K562 (cell line): ENCODE data around the gene OR2AG1. TPM values are rescaled to one million over a fixed set of nuclear protein-coding genes. Genes with fewer than 3 reads are reported as not detected.
A peak's percentile ranks its signal among the peaks of the same experiment; 100 is the strongest.

Experiments used
- CHD1 ChIP-seq: fragments of 200-600 bp; sonication (generic); IDR thresholded peaks from one replicate; pipeline ENCODE4 v1.6.1; 2012; ENCODE audit warnings: mild to moderate bottlenecking, moderate library complexity, low read length, inconsistent platforms
- FOXA1 ChIP-seq: fragments of 450-650 bp; IDR thresholded peaks from 2 replicates; pipeline ENCODE4 v1.6.1; 2016; ENCODE audit warnings: mild to moderate bottlenecking, borderline replicate concordance
- FOXA3 ChIP-seq, 2 experiments: fragments of 450-650 bp in 1 of 2; sonication (generic) in 1 of 2; formaldehyde crosslinking; IDR thresholded peaks in 1 of 2; conservative IDR thresholded peaks in 1 of 2; 2 replicates each; pipeline versions ENCODE4 v1.4.0 to v1.8.0; 2020 to 2022; ENCODE audit warnings: mild to moderate bottlenecking in 2 of 2, missing genetic modification reagents in 1 of 2
- GATAD2A ChIP-seq: fragments of 450-650 bp; IDR thresholded peaks from 2 replicates; pipeline ENCODE4 v1.6.1; 2017
- GATAD2B ChIP-seq: fragments of 450-650 bp; IDR thresholded peaks from 2 replicates; pipeline ENCODE4 v1.6.1; 2017; ENCODE audit warnings: mild to moderate bottlenecking, borderline replicate concordance
- IRF2 ChIP-seq: sonication (generic); formaldehyde crosslinking; IDR thresholded peaks from 2 replicates; pipeline ENCODE4 v1.8.1; 2022; ENCODE audit warnings: mild to moderate bottlenecking, missing genetic modification reagents
- POLR2H ChIP-seq: IDR thresholded peaks from 2 replicates; pipeline ENCODE4 v1.6.1; 2016; ENCODE audit warnings: missing genetic modification characterization, low read depth, mild to moderate bottlenecking, control low read depth, missing compliant biosample characterization, moderate library complexity
- RBBP5 ChIP-seq: fragments of 200-600 bp; sonication (generic); IDR thresholded peaks from 2 replicates; pipeline ENCODE4 v1.6.1; 2012; ENCODE audit warnings: borderline replicate concordance, mild to moderate bottlenecking, low read length, control low read depth, inconsistent platforms; ENCODE audit not compliant: insufficient read depth, poor library complexity, severe bottlenecking
- RBM22 ChIP-seq: fragments of 200-400 bp; formaldehyde crosslinking; IDR thresholded peaks from 2 replicates; pipeline ENCODE4 v1.6.1; 2018; ENCODE audit warnings: low read length, low read depth; ENCODE audit not compliant: poor library complexity, severe bottlenecking
- STAT5B ChIP-seq: fragments of 250-450 bp; sonication (Bioruptor Pico); IDR thresholded peaks from 2 replicates; pipeline ENCODE4 v1.8.0; 2021; ENCODE audit warnings: mild to moderate bottlenecking, inconsistent platforms
- TRIM28 ChIP-seq: fragments of 450-650 bp; IDR thresholded peaks from 2 replicates; pipeline ENCODE4 v1.6.1; 2017
- TSC22D4 ChIP-seq: fragments of 450-650 bp; IDR thresholded peaks from 2 replicates; pipeline ENCODE4 v1.6.1; 2016; ENCODE audit warnings: missing genetic modification characterization, missing biosample characterization, control low read depth
- U2AF1 ChIP-seq: fragments of 200-400 bp; formaldehyde crosslinking; optimal IDR thresholded peaks from 2 replicates; pipeline ENCODE3; 2017; ENCODE audit warnings: mild to moderate bottlenecking, low read depth, low read length, moderate library complexity
- XRCC4 ChIP-seq: IDR thresholded peaks from one replicate; pipeline ENCODE4 v1.6.1; 2011; ENCODE audit not compliant: insufficient read depth, insufficient read length; ENCODE audit errors: extremely low read depth
- ZBTB11 ChIP-seq, 3 experiments: fragments of 200-800 bp in 1 of 3; fragments of 250-450 bp in 1 of 3; fragments of 450-650 bp in 1 of 3; sonication (Bioruptor Pico) in 1 of 3; sonication (Bioruptor generic) in 1 of 3; formaldehyde crosslinking in 1 of 3; IDR thresholded peaks; 2 replicates each; pipeline versions ENCODE4 v1.6.1 to v1.8.0; 2016 to 2022; ENCODE audit warnings: mild to moderate bottlenecking in 2 of 3, missing genetic modification characterization in 2 of 3, missing compliant biosample characterization in 1 of 3, moderate library complexity in 1 of 3
- ZNF212 ChIP-seq: fragments of 450-650 bp; formaldehyde crosslinking; IDR thresholded peaks from 2 replicates; pipeline ENCODE4 v1.4.0; 2020; ENCODE audit warnings: mild to moderate bottlenecking
- ZNF253 ChIP-seq: fragments of 250-450 bp; sonication (Bioruptor Pico); conservative IDR thresholded peaks from 2 replicates; pipeline ENCODE4 v1.6.1; 2021; ENCODE audit warnings: mild to moderate bottlenecking
- ZNF449 ChIP-seq: fragments of 250-450 bp; sonication (Bioruptor Pico); IDR thresholded peaks from 2 replicates; pipeline ENCODE4 v1.8.0; 2022; ENCODE audit warnings: moderate library complexity, mild to moderate bottlenecking, inconsistent platforms
- polyA plus RNA-seq, 8 experiments: library from polyadenylated mRNA; depleted of rRNA in 4 of 8; stranded (reverse) in 5 of 8; unstranded in 3 of 8; fragments of >200 nt; fragmentation: Nextera tagmentation in 2 of 8; fragmentation: Illumina TruSeq in 1 of 8; extraction: Ambion mirVana in 2 of 8; extraction: Trizol in 1 of 8; gene quantifications; 2 replicates each; pipeline versions ENCODE4 v1.2.1 to v1.2.3, GENCODE V29; 2011 to 2014; ENCODE audit warnings: inconsistent platforms in 1 of 8, missing spikeins in 1 of 8
- total RNA-seq, 7 experiments: library from RNA; depleted of rRNA in 6 of 7; stranded (reverse); fragments of >200 nt in 6 of 7; fragmentation: Illumina TruSeq in 2 of 7; extraction: Trizol in 2 of 7; gene quantifications; 2 replicates each; pipeline versions ENCODE4 v1.2.1 to v1.2.3, GENCODE V29; 2011 to 2021; ENCODE audit warnings: low replicate concordance in 1 of 7
- TF ChIP-seq, protein P1 (sequence below): fragments of 450-650 bp; IDR thresholded peaks from 2 replicates; pipeline ENCODE4 v1.6.1; 2016; ENCODE audit warnings: low read depth, mild to moderate bottlenecking, moderate library complexity
- TF ChIP-seq, protein P2 (sequence below): sonication (generic); formaldehyde crosslinking; IDR thresholded peaks from 2 replicates; pipeline ENCODE4 v1.8.1; 2022; ENCODE audit warnings: missing genetic modification reagents
- TF ChIP-seq, protein P3 (sequence below): sonication (generic); formaldehyde crosslinking; IDR thresholded peaks from 2 replicates; pipeline ENCODE4 v1.8.0; 2022; ENCODE audit warnings: missing genetic modification reagents, mild to moderate bottlenecking, moderate library complexity, borderline replicate concordance

Gene OR2AG1
- total and polyA plus RNA-seq, 9 of the 15 experiments (the other 6 are each of a cell fraction or from before 2014, with no cell fraction given): 0.05 to 0.11 (median 0.07) TPM; not detected in 5

DNA sequence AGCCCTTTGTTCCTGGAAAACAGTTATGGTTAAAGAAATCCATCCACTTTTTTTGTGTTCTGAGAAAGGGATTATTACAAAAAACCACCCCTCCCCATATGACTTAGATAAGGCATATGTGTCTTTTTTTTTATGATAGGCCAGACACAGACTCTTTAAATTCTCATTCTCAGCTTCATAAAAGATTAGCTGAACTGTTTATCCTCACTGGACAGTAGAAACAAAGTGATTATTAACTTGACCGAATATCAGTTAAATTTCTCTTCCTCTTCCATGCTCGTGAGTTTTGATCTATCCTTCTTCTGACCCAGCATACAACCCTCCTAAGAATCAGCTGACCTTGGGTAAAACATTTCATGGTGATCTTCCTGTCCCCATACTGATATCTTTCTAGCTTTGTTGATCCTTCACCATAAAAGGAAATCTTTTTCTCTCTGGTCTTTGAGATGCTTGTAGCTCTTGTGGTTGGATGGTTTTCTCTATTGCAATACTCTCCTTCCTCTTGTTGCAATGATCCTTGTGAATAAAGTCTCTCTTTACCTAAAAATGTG is 37.3 kb upstream of the OR2AG1 start (continued):
- TF ChIP-seq, protein P1, sequence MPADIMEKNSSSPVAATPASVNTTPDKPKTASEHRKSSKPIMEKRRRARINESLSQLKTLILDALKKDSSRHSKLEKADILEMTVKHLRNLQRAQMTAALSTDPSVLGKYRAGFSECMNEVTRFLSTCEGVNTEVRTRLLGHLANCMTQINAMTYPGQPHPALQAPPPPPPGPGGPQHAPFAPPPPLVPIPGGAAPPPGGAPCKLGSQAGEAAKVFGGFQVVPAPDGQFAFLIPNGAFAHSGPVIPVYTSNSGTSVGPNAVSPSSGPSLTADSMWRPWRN: no peak
- TF ChIP-seq GATAD2A (no peak), FOXA1 (no peak), GATAD2B (no peak), TRIM28 (no peak), ZNF449 (no peak), CHD1 (no peak), ZBTB11 (CRISPR knock-in tag; IDR thresholded peaks at IDR 0.05) (no peak), RBM22 (no peak), ZNF212 (CRISPR knock-in tag) (no peak), ZNF253 (CRISPR knock-in tag) (no peak), POLR2H (peak; percentile 83; the same call in 1 of the 2 replicates), U2AF1 (no peak), STAT5B (no peak), RBBP5 (peak; percentile 37), XRCC4 (no peak), IRF2 (CRISPR knock-in tag) (no peak), TSC22D4 (tag) (no peak), FOXA3 (CRISPR knock-in tag; conservative IDR thresholded peaks at IDR 0.05 in 1 of 2, IDR thresholded peaks at IDR 0.05 in 1 of 2) (0 out of 4 replicates have a peak, but pooled peaks of 1 of the 2 experiments have one; percentile 7)
- TF ChIP-seq, protein P2, sequence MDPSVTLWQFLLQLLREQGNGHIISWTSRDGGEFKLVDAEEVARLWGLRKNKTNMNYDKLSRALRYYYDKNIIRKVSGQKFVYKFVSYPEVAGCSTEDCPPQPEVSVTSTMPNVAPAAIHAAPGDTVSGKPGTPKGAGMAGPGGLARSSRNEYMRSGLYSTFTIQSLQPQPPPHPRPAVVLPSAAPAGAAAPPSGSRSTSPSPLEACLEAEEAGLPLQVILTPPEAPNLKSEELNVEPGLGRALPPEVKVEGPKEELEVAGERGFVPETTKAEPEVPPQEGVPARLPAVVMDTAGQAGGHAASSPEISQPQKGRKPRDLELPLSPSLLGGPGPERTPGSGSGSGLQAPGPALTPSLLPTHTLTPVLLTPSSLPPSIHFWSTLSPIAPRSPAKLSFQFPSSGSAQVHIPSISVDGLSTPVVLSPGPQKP (CRISPR knock-in tag): no peak
- TF ChIP-seq, protein P3, sequence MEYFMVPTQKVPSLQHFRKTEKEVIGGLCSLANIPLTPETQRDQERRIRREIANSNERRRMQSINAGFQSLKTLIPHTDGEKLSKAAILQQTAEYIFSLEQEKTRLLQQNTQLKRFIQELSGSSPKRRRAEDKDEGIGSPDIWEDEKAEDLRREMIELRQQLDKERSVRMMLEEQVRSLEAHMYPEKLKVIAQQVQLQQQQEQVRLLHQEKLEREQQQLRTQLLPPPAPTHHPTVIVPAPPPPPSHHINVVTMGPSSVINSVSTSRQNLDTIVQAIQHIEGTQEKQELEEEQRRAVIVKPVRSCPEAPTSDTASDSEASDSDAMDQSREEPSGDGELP (CRISPR knock-in tag): no peak
